Measurements from ENCODE around the gene TNRC6A.

GRCh38 chr16:24753000-24753399 lies 23.5 kb downstream of the TNRC6A start:
- no peak for TF ChIP-seq POLR2A (IDR thresholded peaks at IDR 0.05)
- TF ChIP-seq CTCF (IDR thresholded peaks at IDR 0.05): no peak
